ENCODE measurements around the gene MCTP1.
"Not testable (repeated sequence)": the region's sequence is repeated elsewhere in the genome, so short reads cannot be mapped to it uniquely, and the experiment has no call there.

Gene MCTP1

DNA sequence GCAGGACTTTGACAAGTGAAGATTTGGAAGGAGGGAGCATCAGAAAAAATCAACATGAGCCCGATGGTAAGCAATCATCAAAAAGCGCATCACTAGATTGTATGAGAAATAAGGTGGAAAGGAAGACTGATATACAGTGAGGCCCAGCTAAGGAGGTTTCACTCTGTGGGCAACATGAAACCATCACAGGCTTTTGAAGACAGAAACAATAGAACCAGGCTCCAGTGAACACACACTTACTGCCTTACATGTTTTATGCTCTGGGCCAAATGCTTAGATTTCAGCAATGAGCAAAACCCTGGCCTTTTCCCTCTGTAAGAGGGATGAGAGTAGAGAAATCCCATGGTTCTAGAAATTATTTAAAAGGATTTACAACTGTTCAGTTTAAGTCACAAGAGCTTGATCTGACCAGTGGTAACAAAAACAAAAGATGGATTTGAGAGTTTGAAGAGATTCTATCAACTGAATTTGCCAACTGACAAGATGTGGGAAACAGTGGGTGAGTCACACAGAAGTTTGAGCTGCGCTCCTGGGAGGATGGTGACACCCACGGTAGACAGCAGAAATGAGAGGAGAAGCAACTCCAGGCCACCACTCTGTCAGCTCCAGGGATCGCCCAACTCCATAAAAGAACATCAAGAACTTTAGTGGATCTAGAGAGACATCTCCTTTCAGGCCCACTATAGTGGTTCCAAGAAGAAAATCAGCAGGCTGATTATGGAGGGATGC lies 261.8 kb downstream of the MCTP1 start:
- DNase-seq = no peak

- no peak for DNase-seq
These were observed 264.5 kb downstream of the MCTP1 start for GRCh38 chr5:95020345-95020744.

GRCh38 chr5:95018946-95019345 lies 265.9 kb downstream of the MCTP1 start:
- no peak for DNase-seq

- DNase-seq = no peak
These were observed 266.4 kb downstream of the MCTP1 start for GRCh38 chr5:95018511-95018910.

- DNase-seq = no peak
These were observed 275.1 kb downstream of the MCTP1 start for GRCh38 chr5:95009812-95010211.

DNA sequence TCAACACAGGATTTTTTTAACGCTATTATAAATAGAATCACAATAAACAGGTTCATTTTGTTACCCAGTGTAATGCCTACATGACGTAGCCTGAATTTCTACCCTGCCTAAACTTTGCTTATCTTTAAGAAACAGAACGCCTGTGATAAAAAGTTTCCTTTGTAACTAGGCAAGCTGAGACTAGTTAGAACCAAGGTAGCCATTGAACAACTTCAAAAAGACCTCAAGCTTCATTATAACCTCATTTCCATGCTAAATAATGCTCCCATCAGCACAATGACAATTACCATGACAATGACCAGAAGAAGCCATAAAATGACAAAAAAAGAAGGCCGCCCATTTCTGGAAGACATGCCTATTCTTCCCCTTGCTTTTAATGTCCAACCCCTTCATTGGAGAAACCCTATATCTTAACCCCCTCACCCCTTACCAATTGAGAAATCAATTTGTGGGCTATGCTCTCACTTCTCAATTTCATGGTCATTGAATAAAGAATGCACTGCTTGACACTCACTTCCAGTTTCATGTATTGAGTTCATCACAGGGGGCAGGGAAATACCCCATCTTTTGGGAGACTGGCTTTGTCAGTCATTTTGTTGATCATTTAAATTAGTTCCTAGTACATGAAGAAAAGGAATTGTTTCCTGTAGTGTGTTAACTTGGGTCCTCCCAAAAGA lies 276.8 kb downstream of the MCTP1 start:
- DNase-seq = no peak

GRCh38 chr5:95005811-95006210 lies 279.1 kb downstream of the MCTP1 start:
- DNase-seq = no peak

- no peak for DNase-seq
These were observed 286.2 kb downstream of the MCTP1 start for GRCh38 chr5:94998670-94999069.

GRCh38 chr5:94994537-94994936 lies 290.4 kb downstream of the MCTP1 start:
- DNase-seq = not testable (repeated sequence)

DNA sequence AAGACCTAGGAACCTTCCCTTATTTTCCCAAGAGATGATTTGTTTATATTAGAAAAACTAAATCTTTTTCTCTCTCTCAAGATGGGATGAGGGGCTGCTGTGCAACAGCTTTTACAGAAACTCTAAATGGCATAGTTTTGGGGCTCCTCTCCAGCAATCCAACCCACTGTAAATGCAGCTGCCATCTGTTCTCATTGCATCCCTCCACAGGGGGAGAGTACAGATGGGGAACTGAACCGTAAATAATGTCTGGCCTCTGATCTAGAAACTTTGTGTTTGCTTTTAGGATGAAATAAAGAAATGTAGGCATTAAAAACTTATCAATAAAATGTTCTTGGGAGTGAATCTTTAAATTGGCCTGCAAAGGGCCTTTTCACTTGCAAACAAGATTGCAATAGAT lies 291.4 kb downstream of the MCTP1 start:
- no peak for DNase-seq

- DNase-seq = no peak
These were observed 292.6 kb downstream of the MCTP1 start for GRCh38 chr5:94992325-94992724.

- no peak for DNase-seq
These were observed 300.9 kb downstream of the MCTP1 start for GRCh38 chr5:94983861-94984535.

- DNase-seq = no peak
These were observed 307.5 kb downstream of the MCTP1 start for GRCh38 chr5:94977437-94977836.

GRCh38 chr5:94976853-94977252 lies 308.0 kb downstream of the MCTP1 start:
- no peak for DNase-seq

DNA sequence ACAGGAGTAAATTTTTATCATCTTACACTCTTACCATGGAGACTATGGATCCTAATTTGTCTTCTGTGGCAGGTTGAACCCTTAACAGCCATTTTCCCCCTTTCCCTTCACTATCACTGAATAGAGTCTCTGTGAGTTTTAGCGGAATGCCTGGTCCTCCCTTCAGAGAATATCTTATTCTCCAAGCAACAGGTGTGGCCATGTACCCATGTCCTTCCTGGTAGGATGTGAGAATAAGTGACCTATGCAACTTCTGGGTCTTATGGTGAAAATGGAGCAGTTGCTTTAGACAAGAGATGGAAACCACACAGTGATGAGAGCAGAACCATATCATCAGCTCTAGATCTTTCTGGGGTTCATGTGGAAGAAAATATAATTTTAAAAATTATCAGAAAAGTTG lies 312.6 kb downstream of the MCTP1 start:
- no peak for DNase-seq

- DNase-seq = no peak
These were observed 315.7 kb downstream of the MCTP1 start for GRCh38 chr5:94969174-94969573.

DNA sequence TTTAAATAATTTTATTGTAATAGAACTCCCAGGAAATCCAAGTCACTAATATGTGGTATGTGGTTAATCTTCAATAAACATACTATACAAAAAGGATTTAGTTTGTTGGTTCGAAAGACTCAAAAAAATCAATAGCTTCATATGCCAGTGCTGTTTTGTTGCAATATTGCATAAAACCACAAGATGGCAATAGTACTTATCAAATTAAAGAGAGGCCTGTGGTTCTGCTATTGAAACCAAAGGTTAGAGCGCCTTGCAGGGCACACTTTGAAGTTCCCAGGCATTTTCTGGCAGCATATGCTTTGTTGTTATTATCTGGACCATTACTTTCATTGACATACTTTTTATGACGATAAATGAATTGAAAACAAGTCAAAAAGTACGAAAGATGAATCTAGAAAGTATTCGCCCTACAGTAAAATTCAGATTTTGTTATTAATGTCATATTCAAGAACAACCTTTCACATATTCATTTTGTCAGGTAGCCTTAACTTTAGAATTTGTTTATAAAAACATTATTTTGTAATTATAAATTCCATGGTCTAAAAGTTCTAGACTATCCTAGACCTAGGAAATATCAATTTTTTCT lies 316.3 kb downstream of the MCTP1 start:
- DNase-seq = peak; percentile 24

GRCh38 chr5:94967525-94967924 lies 317.4 kb downstream of the MCTP1 start:
- no peak for DNase-seq

DNA sequence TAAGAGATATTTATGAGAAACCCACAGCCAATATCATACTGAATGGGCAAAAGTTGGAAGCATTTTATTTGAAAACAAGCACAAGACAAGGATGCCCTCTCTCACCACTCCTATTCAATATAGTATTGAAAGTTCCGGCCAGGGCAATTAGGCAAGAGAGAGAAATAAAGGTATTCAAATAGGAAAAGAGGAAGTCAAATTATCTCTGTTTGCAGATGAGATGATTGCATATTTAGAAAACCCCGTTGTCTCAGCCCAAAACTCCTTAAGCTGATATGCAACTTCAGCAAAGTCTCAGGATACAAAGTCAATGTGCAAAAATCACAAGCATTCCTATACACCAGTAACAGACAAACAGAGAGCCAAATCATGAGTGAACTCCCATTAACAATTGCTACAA lies 325.6 kb downstream of the MCTP1 start:
- DNase-seq = not testable (repeated sequence)

GRCh38 chr5:94945656-94946055 lies 339.2 kb downstream of the MCTP1 start:
- no peak for DNase-seq

DNA sequence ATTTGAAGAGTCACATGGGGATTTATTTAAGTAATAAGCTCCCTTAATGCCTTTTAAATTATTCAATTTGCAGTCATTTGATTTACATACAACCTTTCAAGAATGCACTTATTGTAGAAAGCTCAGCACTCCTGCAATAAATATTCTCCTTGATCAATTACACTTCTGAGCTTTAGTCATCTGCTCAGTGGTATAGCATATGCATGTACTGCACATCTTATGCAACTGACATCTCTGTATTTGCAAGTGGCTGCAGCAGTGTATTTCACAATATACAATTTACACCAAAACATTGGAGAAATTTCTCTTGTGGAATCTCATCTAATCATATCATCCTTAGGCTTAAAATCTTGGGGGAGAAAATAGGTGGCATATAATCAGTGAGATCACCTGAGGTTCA lies 340.7 kb downstream of the MCTP1 start:
- DNase-seq = no peak

GRCh38 chr5:94941122-94941755 lies 343.7 kb downstream of the MCTP1 start:
- DNase-seq = no peak

DNA sequence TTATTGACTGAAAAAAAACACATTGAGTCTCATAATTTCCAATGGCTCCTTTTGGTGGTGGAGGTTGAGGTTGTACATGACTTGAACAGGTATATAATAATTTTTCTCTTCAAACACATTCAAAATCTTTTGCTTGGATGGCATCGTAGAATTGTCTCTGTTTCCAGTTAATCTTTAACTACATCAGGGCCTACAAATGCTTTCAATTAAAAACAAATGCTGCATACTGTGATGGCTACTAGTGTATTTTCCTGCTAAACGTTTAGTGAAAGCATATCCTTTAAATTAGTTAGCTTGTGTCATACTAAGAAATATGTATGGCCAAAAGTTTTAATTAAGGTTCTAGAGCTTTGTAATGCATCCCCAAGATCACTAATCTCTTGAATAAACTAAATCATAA lies 352.6 kb downstream of the MCTP1 start:
- no peak for DNase-seq
